Retina (tissue), 1 donor: ENCODE data around the gene PPARG.
A peak's percentile ranks its signal among the peaks of the same experiment; 100 is the strongest.
"Not testable (repeated sequence)": the region's sequence is repeated elsewhere in the genome, so short reads cannot be mapped to it uniquely, and the experiment has no call there.

Source experiments
- DNase-seq: peaks from one replicate; pipeline ENCODE4 v3.0.0-alpha.2; 2016

The PPARG gene

GRCh38 chr3:12288182-12289129 is at the start of gene PPARG:
Gene PPARG, plus strand, starts transcription at chr3:12289070. Its CDS starts 90,642 bp downstream, at chr3:12379712.
- DNase-seq: peak; percentile 70

GRCh38 chr3:12239301-12239700 is 49.6 kb upstream of the PPARG start:
- DNase-seq: no peak

- no peak for DNase-seq
Observed at GRCh38 chr3:12242772-12243171, 46.1 kb upstream of the PPARG start.

DNA sequence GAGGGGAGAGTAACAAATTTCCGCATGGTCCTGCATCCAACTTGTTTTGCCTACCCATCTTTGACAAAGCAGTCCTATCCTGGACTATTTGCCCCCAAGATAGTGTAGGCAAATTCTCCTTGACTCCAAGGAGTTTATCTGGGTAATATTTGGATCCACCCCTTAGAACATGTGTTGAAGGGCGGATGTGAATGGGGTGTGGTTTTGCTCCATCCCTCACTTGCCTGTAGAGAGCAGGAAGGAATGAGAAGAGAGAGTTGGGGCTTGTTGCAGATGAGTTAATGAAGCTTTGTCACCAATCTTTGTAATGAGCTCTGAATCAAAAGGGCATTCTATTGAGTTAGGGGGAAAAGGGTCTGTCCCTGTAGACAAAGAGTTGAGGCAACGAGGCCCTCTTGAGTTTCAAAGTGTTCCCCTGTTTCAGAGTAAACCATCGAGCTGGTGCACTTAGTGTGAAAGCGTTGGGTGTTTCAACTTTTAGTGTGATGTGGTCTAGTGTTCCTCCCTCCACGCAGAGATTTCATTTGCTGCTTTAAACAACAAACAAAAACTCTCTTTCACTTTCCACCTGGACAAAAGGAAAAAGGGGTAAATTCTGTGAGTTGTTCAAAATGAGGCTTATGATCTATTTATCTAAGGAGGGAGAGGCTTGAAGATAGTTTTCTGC is 42.2 kb upstream of the PPARG start:
- no peak for DNase-seq

DNA sequence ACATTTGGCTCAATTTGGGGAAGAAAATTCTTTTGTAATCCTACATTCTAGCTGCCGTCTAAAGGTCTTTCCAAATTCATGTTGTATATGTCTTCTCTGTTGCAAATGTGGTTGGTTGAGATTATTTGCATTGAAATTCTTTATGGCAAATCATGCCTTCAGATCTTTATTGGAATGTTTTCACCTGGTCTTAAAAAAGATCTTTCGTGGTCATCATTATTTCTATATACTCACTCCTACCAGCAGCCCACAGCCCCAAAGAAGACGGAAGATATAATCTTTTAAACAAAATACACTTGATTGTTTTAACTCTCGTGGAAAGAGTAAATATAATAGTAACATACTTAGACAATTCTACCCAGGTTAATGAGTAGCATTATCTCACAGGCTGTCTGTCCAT is 41.5 kb upstream of the PPARG start:
- no peak for DNase-seq

- DNase-seq: no peak
Observed at GRCh38 chr3:12249519-12249918, 39.4 kb upstream of the PPARG start.

- no peak for DNase-seq
Observed at GRCh38 chr3:12252889-12253288, 36.0 kb upstream of the PPARG start.

DNA sequence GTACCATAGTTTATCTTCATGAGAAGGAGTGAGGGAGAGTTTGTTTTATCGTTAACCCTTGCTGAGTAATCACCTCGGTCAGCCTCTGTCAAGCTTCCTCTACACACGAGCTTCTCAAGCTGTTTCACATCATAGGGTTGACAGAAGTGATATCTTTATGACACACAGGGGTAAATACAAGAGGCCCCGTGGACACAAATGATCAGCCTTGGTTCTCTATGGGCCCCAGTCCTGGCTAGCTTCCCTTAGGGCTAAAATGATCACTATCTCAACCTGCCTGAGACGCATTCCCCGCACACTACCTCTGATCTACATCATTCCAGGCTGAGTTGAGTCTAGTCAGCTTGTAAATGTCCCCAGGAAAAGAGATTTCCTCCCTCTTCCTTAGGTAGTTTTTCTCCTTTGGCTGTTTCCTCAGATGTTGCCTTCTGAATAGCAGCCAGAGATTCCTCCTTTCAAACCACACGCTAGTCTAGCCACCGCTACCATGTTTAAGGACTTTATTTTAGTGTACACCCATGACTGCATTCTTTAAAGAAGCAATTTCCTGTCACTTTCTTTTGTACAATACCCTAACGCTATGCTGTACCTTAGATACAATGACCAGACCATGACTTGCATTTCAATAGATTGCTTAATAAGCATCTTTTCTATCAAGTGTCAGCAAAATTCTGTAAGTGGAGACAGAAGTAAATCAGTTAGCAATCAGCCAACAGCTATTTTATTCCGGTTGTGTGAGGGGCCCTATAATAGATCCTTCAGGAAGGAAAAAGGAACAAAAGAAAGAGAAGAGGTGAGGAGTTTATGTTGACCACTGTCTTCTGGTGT is 35.1 kb upstream of the PPARG start:
- DNase-seq: no peak

- DNase-seq: no peak
Observed at GRCh38 chr3:12255393-12255792, 33.5 kb upstream of the PPARG start.

GRCh38 chr3:12258911-12259310 is 30.0 kb upstream of the PPARG start:
- no peak for DNase-seq

GRCh38 chr3:12262173-12262572 is 26.7 kb upstream of the PPARG start:
- DNase-seq: not testable (repeated sequence)

DNA sequence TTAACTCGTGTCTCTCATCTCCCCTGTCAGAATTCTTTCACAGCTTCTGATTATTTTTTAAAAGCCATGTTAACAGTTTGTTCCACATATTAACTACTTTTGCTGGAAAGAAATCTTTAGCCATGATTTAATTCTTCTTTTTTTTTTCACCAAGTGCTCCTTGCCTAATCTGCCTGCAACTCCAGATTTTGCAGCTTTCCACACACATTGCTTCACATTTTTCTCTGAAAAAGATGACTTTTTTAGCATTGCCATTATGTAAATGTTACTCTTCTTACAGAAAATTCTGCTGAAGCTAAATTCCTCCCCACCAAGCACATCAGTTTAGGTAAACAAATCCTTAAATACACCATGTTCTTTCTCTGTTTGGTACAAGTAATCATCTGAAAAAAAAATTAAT is 23.4 kb upstream of the PPARG start:
- no peak for DNase-seq

DNA sequence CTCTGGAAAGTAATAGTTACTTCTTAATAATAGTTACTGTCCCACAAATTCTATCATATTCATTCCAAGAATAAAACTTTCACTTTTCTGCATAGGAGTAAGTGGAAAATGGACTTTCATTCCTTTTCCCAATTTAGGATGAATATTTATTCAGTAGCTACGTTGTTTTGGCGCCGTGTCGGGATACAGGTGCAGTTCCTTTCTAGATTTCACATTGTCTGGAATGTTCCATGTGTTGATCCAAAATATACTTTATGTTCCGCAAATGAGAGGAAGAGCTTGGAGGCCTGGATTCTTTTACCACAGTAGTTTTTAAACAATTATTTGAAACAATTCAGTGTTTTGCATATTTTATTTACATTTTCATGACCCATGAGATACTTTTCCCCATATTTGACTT is 22.8 kb upstream of the PPARG start:
- no peak for DNase-seq

DNA sequence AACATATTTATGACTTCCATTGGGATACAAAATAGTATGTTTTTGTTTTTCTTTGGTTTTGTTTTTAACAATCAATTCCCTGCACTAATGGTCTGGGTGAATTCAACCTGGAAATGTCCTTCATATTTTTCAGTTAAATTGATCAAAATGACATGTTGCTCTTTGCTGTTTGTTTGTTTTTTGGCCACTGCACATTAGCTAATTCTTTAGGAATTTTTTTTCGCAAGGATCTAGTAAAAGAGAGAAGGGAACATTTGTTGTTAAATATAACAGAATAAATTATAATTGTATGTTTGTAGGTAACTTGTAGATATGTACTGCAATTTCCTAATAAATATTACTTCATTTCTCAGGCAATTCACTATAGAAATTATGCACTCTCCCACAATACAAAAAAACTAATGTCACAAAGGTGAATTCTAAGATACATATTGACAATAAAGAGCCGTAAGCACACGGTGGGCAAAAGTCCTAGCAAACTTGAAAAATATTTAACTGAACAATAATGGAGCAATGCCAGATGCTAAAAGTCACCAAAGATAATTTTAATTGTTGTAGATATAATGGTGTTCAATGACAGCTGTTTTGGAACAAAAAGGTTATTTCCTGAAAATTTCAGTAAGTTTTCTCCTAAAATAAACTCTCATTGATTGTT is 21.4 kb upstream of the PPARG start:
- DNase-seq: no peak

- no peak for DNase-seq
Observed at GRCh38 chr3:12268049-12268735, 20.7 kb upstream of the PPARG start.

DNA sequence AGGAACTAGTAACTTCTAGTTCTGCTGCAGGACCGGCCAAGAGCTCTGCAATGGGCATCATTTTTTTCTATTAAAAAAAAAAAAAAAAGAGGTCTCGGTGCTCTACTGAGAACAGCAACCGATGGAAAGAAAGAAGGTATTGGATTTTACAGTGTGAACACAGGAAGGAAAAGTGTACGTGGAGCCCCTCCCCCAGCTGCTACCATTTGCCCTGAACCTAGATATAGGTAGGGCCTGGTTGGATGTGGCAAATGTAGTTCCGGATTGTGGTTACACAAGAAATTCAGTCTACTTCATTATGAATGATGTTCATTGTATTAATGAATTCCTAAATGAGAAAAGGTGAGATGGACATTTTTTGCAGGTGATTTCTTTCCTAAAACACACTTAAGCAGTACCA is 17.9 kb upstream of the PPARG start:
- no peak for DNase-seq

GRCh38 chr3:12273045-12273695 is 15.7 kb upstream of the PPARG start:
- no peak for DNase-seq

- DNase-seq: no peak
Observed at GRCh38 chr3:12275974-12276650, 12.8 kb upstream of the PPARG start.

DNA sequence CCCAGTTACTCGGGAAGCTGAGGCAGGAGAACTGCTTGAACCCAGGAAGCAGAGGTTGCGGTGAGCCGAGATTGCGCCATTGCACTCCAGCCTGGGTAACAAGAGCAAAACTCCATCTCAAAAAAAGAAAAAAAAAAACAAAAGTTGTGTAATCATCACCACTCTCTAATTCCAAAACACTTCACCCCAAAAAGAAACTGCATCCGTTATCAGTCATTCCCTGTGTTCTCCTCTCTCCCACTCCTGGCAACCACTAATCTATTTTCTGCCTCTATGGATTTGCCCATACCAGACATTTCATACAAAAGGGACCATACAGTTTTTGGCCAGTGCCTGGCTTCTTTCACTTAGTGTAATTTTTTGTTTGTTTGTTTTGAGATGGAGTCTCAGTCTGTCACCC is 12.0 kb upstream of the PPARG start:
- not testable (repeated sequence) for DNase-seq

GRCh38 chr3:12278566-12278965 is 10.3 kb upstream of the PPARG start:
- DNase-seq: no peak
